A549 (cell line): ENCODE results near the gene IQCB1.

Source experiments
- EP300 ChIP-seq, 2 experiments: fragments of >200 bp; sonication (Bioruptor Twin); formaldehyde crosslinking; IDR thresholded peaks; 2 replicates in 1 of 2; 3 replicates in 1 of 2; pipeline ENCODE4 v1.6.1; 2016 to 2017
- JUNB ChIP-seq: fragments of >200 bp; sonication (Bioruptor Twin); formaldehyde crosslinking; IDR thresholded peaks from 2 replicates; pipeline ENCODE4 v1.6.1; 2016
- POLR2A ChIP-seq: IDR thresholded peaks from 2 replicates; pipeline ENCODE4 v1.6.1; 2012; ENCODE audit warnings: mild to moderate bottlenecking, low read length
- RARB ChIP-seq: fragments of 250-450 bp; sonication (Bioruptor Pico); IDR thresholded peaks from 2 replicates; pipeline ENCODE4 v1.8.0; 2021; ENCODE audit warnings: mild to moderate bottlenecking, moderate library complexity
- RCOR1 ChIP-seq: fragments of 150-350 bp; IDR thresholded peaks from 2 replicates; pipeline ENCODE4 v1.6.1; 2014; ENCODE audit warnings: antibody characterized with exemption, low read length, low read depth
- SMC3 ChIP-seq: fragments of >200 bp; sonication (Bioruptor Twin); formaldehyde crosslinking; IDR thresholded peaks from 3 replicates; pipeline ENCODE4 v1.6.1; 2018; ENCODE audit warnings: inconsistent platforms
- TF ChIP-seq, protein P1 (sequence below): fragments of 150-350 bp; IDR thresholded peaks from 2 replicates; pipeline ENCODE4 v1.6.1; 2014; ENCODE audit warnings: low read depth, mild to moderate bottlenecking, low read length
- TF ChIP-seq, protein P2 (sequence below): IDR thresholded peaks from 2 replicates; pipeline ENCODE4 v1.6.1; 2012
- TF ChIP-seq, protein P3 (sequence below): fragments of >200 bp; sonication (Bioruptor Twin); formaldehyde crosslinking; IDR thresholded peaks from 3 replicates; pipeline ENCODE4 v1.5.1; 2016

DNA sequence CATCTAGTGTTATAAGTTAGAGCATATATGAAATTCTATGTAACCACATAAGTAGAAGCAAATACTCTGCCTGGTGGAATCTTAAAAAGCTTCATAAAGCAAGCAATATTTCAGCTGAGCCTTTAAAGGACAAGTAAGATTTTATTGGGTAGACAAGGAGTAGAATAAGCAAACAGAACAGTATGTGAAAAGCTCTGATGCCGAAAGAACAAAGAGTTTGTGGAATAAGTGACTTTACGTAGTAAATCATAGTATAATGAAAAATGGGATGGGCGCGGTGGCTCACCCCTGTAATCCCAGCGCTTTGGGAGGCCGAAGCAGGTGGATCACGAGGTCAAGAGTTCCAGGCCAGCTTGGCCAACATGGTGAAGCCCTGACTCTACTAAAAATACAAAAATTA, 10.0 kb upstream of the IQCB1 start:
- TF ChIP-seq, protein P1, sequence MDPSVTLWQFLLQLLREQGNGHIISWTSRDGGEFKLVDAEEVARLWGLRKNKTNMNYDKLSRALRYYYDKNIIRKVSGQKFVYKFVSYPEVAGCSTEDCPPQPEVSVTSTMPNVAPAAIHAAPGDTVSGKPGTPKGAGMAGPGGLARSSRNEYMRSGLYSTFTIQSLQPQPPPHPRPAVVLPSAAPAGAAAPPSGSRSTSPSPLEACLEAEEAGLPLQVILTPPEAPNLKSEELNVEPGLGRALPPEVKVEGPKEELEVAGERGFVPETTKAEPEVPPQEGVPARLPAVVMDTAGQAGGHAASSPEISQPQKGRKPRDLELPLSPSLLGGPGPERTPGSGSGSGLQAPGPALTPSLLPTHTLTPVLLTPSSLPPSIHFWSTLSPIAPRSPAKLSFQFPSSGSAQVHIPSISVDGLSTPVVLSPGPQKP = no peak
- TF ChIP-seq, protein P2, sequence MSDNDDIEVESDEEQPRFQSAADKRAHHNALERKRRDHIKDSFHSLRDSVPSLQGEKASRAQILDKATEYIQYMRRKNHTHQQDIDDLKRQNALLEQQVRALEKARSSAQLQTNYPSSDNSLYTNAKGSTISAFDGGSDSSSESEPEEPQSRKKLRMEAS = no peak
- TF ChIP-seq RARB = no peak
- TF ChIP-seq POLR2A = no peak
- TF ChIP-seq SMC3 = no peak
- TF ChIP-seq RCOR1 = no peak
- no peak for TF ChIP-seq EP300 (IDR thresholded peaks at IDR 0.05)
- no peak for TF ChIP-seq JUNB
- TF ChIP-seq, protein P3, sequence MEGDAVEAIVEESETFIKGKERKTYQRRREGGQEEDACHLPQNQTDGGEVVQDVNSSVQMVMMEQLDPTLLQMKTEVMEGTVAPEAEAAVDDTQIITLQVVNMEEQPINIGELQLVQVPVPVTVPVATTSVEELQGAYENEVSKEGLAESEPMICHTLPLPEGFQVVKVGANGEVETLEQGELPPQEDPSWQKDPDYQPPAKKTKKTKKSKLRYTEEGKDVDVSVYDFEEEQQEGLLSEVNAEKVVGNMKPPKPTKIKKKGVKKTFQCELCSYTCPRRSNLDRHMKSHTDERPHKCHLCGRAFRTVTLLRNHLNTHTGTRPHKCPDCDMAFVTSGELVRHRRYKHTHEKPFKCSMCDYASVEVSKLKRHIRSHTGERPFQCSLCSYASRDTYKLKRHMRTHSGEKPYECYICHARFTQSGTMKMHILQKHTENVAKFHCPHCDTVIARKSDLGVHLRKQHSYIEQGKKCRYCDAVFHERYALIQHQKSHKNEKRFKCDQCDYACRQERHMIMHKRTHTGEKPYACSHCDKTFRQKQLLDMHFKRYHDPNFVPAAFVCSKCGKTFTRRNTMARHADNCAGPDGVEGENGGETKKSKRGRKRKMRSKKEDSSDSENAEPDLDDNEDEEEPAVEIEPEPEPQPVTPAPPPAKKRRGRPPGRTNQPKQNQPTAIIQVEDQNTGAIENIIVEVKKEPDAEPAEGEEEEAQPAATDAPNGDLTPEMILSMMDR = no peak
